ENCODE measurements around the gene GCN1. TPM values are rescaled to one million over a fixed set of nuclear protein-coding genes. Genes with fewer than 3 reads are reported as not detected.
"Not testable (repeated sequence)": the region's sequence is repeated elsewhere in the genome, so short reads cannot be mapped to it uniquely, and the experiment has no call there.

GCN1 gene
- total RNA-seq, 2 experiments from 2014 or later: 130 to 137 TPM

GRCh38 chr12:120213758-120214157, 19.2 kb upstream of the GCN1 start:
- Mint-ChIP-seq H3K27me3 (no peaks in the 10 kb centered on the region), H3K9me3 (no peaks in the 10 kb centered on the region), H3K27ac (no peak overlapping the region), H3K4me3 (no peak overlapping the region), H3K36me3 (ENCODE audit: low read depth) (peaks cover 17% of the 10 kb centered on the region), H3K4me1 (ENCODE audit: low read depth) (no peaks in the 10 kb centered on the region)
- intact Hi-C loops (cut with micrococcal nuclease): no loop called here
- no peak for DNase-seq
- ATAC-seq: no peak
- ChIA-PET POLR2A (no interaction called here), CTCF (no interaction called here)
- TF ChIP-seq CTCF (IDR thresholded peaks at IDR 0.05): no peak

GRCh38 chr12:120213182-120213581, 18.7 kb upstream of the GCN1 start:
- H3K9me3 Mint-ChIP-seq; DNase-seq; ATAC-seq; H3K4me1 Mint-ChIP-seq (ENCODE audit: low read depth); H3K4me3 Mint-ChIP-seq; intact Hi-C loops (cut with micrococcal nuclease); H3K27ac Mint-ChIP-seq; H3K27me3 Mint-ChIP-seq: not testable (repeated sequence)
- H3K36me3 Mint-ChIP-seq (ENCODE audit: low read depth): peaks cover 17% of the 10 kb centered on the region
- CTCF ChIA-PET: interaction anchor here (1.4 kb wide), 1 partner anchor 11 kb away, joined by 4 read pairs; no protein-coding TSS in a partner anchor
- POLR2A ChIA-PET: interaction anchor here (1.2 kb wide), 1 partner anchor 52 kb away, joined by 3 read pairs; the partner anchor contains the start of gene PXN

GRCh38 chr12:120212301-120212700, 17.8 kb upstream of the GCN1 start:
- Mint-ChIP-seq H3K4me1 (ENCODE audit: low read depth) (no peaks in the 10 kb centered on the region), H3K4me3 (no peak overlapping the region), H3K9me3 (no peaks in the 10 kb centered on the region), H3K27ac (no peak overlapping the region), H3K36me3 (ENCODE audit: low read depth) (peaks cover 17% of the 10 kb centered on the region), H3K27me3 (no peaks in the 10 kb centered on the region)
- CTCF ChIA-PET: interaction anchor here (1.4 kb wide), 1 partner anchor 10 kb away, joined by 4 read pairs; no protein-coding TSS in a partner anchor
- intact Hi-C loops (cut with micrococcal nuclease): no loop called here
- DNase-seq (no peak), ATAC-seq (no peak)
- POLR2A ChIA-PET: interaction anchor here (0.7 to 4.9 kb wide), 5 partner anchors 12 to 79 kb away, joined by 3 to 44 read pairs (median 3); partner anchors contain the start of genes PXN, RNU4-2 and RPLP0
- no peak for TF ChIP-seq CTCF (IDR thresholded peaks at IDR 0.05)

- POLR2A ChIA-PET: interaction anchor here (0.7 to 4.9 kb wide), 4 partner anchors 12 to 80 kb away, joined by 3 to 44 read pairs (median 4); partner anchors contain the start of genes RNU4-2 and RPLP0
- intact Hi-C loops (cut with micrococcal nuclease): no loop called here
- ATAC-seq: no peak
- DNase-seq: no peak
- TF ChIP-seq CTCF (IDR thresholded peaks at IDR 0.05): no peak
- H3K4me3 Mint-ChIP-seq: no peak overlapping the region
- H3K4me1 Mint-ChIP-seq (ENCODE audit: low read depth): no peaks in the 10 kb centered on the region
- CTCF ChIA-PET: interaction anchor here (1.4 kb wide), 1 partner anchor 10 kb away, joined by 4 read pairs; no protein-coding TSS in a partner anchor
- H3K27me3 Mint-ChIP-seq: no peaks in the 10 kb centered on the region
- no peaks in the 10 kb centered on the region for H3K9me3 Mint-ChIP-seq
- H3K36me3 Mint-ChIP-seq (ENCODE audit: low read depth): peaks cover 17% of the 10 kb centered on the region
- H3K27ac Mint-ChIP-seq: no peak overlapping the region
Measured at GRCh38 chr12:120211904-120212283, 17.4 kb upstream of the GCN1 start.

GRCh38 chr12:120211243-120211903, 16.9 kb upstream of the GCN1 start:
- intact Hi-C loops (cut with micrococcal nuclease): no loop called here
- DNase-seq: no peak
- H3K4me3 Mint-ChIP-seq: no peak overlapping the region
- CTCF ChIA-PET: interaction anchor here (1.4 kb wide), 1 partner anchor 10 kb away, joined by 5 read pairs; the partner anchor contains the start of gene RPLP0
- ATAC-seq: no peak
- POLR2A ChIA-PET: interaction anchor here (0.9 to 4.9 kb wide), 5 partner anchors 11 to 80 kb away, joined by 3 to 44 read pairs (median 4); partner anchors contain the start of genes RNU4-2 and RPLP0
- no peaks in the 10 kb centered on the region for H3K27me3 Mint-ChIP-seq
- no peaks in the 10 kb centered on the region for H3K4me1 Mint-ChIP-seq (ENCODE audit: low read depth)
- no peaks in the 10 kb centered on the region for H3K9me3 Mint-ChIP-seq
- TF ChIP-seq CTCF (IDR thresholded peaks at IDR 0.05): no peak
- H3K36me3 Mint-ChIP-seq (ENCODE audit: low read depth): peaks cover 20% of the 10 kb centered on the region
- peak overlapping the region; percentile 73 for H3K27ac Mint-ChIP-seq
